H1 (cell line): ENCODE data around the gene LTO1. TPM values are rescaled to one million over a fixed set of nuclear protein-coding genes. Genes with fewer than 3 reads are reported as not detected.

ENCODE experiments used
- CTCF ChIA-PET: fragments of 300-600 bp; sonication (Branson Sonifier 250); formaldehyde crosslinking; loops from one replicate; lab custom pipeline; 2021; ENCODE audit not compliant: partially characterized antibody; lab: Charles Lee
- POLR2A ChIA-PET: fragments of 300-600 bp; sonication (Branson Sonifier 250); formaldehyde crosslinking; loops from one replicate; lab custom pipeline; 2021; ENCODE audit warnings: inconsistent platforms; ENCODE audit not compliant: partially characterized antibody; lab: Charles Lee
- DNase-seq, 2 experiments: peaks; one replicate each; pipeline versions ENCODE4 v3.0.0 to v3.0.0-alpha.2; 2010 to 2022; ENCODE audit warnings: low spot score in 2 of 2, low read depth in 1 of 2, mixed read lengths in 1 of 2
- FAIRE-seq: peaks from 2 replicates; lab custom pipeline; 2011; peaks lifted over from hg19 to GRCh38; lab: Jason Lieb, UNC
- H2AFZ ChIP-seq: 2 replicates; pipeline ENCODE4 v1.8.1; 2012; ENCODE audit warnings: low read length, inconsistent platforms
- H2AK5ac ChIP-seq: 2 replicates; pipeline ENCODE4 v1.6.1; 2013; ENCODE audit warnings: low read depth, low read length
- H2BK120ac ChIP-seq: replicated peaks from 2 replicates; pipeline ENCODE3; 2013; ENCODE audit warnings: low read depth, low read length, inconsistent platforms
- H2BK12ac ChIP-seq: 2 replicates; pipeline ENCODE4 v1.6.1; 2013; ENCODE audit warnings: low read depth, low read length
- H2BK15ac ChIP-seq: 2 replicates; pipeline ENCODE4 v1.6.1; 2013; ENCODE audit warnings: low read length
- H2BK20ac ChIP-seq: 2 replicates; pipeline ENCODE4 v1.6.1; 2013; ENCODE audit warnings: low read length
- H2BK5ac ChIP-seq: 2 replicates; pipeline ENCODE4 v1.6.1; 2013; ENCODE audit warnings: low read depth, low read length
- H3K14ac ChIP-seq: 2 replicates; pipeline ENCODE4 v1.6.1; 2013; ENCODE audit warnings: inconsistent platforms; ENCODE audit not compliant: insufficient read length
- H3K18ac ChIP-seq: 2 replicates; pipeline ENCODE4 v1.6.1; 2013; ENCODE audit warnings: low read length; ENCODE audit errors: extremely low read depth
- H3K23ac ChIP-seq: 2 replicates; pipeline ENCODE4 v1.6.1; 2013; ENCODE audit warnings: inconsistent platforms; ENCODE audit not compliant: insufficient read length
- H3K23me2 ChIP-seq: 2 replicates; pipeline ENCODE4 v1.6.1; 2013; ENCODE audit warnings: low read depth, low read length
- H3K27ac ChIP-seq: 2 replicates; pipeline ENCODE4 v1.6.1; 2011; ENCODE audit warnings: low read depth, low read length, inconsistent platforms
- H3K27me3 ChIP-seq, 4 experiments: replicated peaks in 1 of 4; 1 replicate in 1 of 4; 2 replicates in 3 of 4; pipeline versions ENCODE4 v1.6.1 to v1.8.1; 2011 to 2013; ENCODE audit warnings: low read length in 3 of 4, mild to moderate bottlenecking in 3 of 4, inconsistent platforms in 2 of 4, mixed read lengths in 2 of 4, moderate library complexity in 1 of 4; ENCODE audit not compliant: control insufficient read depth in 3 of 4, insufficient read depth in 3 of 4; ENCODE audit errors: extremely low read depth in 1 of 4
- H3K36me3 ChIP-seq, 4 experiments: 2 replicates each; pipeline versions ENCODE4 v1.6.1 to v1.8.1; 2011 to 2013; ENCODE audit warnings: mild to moderate bottlenecking in 4 of 4, low read length in 3 of 4, moderate library complexity in 2 of 4, control low read depth in 1 of 4, inconsistent platforms in 1 of 4; ENCODE audit not compliant: insufficient read depth in 4 of 4, control insufficient read depth in 2 of 4
- H3K4ac ChIP-seq: replicated peaks from 2 replicates; pipeline ENCODE3; 2013; ENCODE audit warnings: low read length, low read depth, mixed read lengths, inconsistent platforms; ENCODE audit not compliant: insufficient read length
- H3K4me1 ChIP-seq, 4 experiments: replicated peaks in 1 of 4; 1 replicate in 1 of 4; 2 replicates in 3 of 4; pipeline versions ENCODE4 v1.6.1 to v1.8.1; 2011 to 2013; ENCODE audit warnings: low read length in 3 of 4, inconsistent platforms in 2 of 4, mixed read lengths in 1 of 4; ENCODE audit not compliant: insufficient read depth in 4 of 4, control insufficient read depth in 3 of 4
- H3K4me2 ChIP-seq, 2 experiments: 2 replicates each; pipeline versions ENCODE4 v1.6.1 to v1.8.1; 2011 to 2013; ENCODE audit warnings: low read depth in 2 of 2, low read length in 2 of 2, control low read depth in 1 of 2, inconsistent platforms in 1 of 2, mild to moderate bottlenecking in 1 of 2; ENCODE audit not compliant: insufficient read depth in 1 of 2
- H3K4me3 ChIP-seq, 4 experiments: fragments of 200-600, 300-600 bp in 1 of 4; sonication (generic), shearing (Covaris generic), sonication (Bioruptor Twin) in 1 of 4; 2 replicates each; pipeline versions ENCODE4 v1.5.1 to v1.8.1; 2011 to 2016; ENCODE audit warnings: low read length in 4 of 4, low read depth in 3 of 4, control low read depth in 2 of 4, inconsistent platforms in 2 of 4, mild to moderate bottlenecking in 2 of 4, mixed read lengths in 1 of 4, moderate library complexity in 1 of 4; ENCODE audit not compliant: insufficient read depth in 2 of 4; ENCODE audit errors: extremely low read depth in 1 of 4
- H3K56ac ChIP-seq: replicated peaks from 2 replicates; pipeline ENCODE3; 2013; ENCODE audit warnings: low read depth, mild to moderate bottlenecking, mixed read lengths, low read length, inconsistent platforms; ENCODE audit not compliant: insufficient read length
- H3K79me1 ChIP-seq: 2 replicates; pipeline ENCODE4 v1.6.1; 2013; ENCODE audit warnings: low read depth, low read length, control low read depth
- H3K79me2 ChIP-seq, 2 experiments: 2 replicates each; pipeline versions ENCODE4 v1.6.1 to v1.8.1; 2012 to 2013; ENCODE audit warnings: low read length in 2 of 2, mild to moderate bottlenecking in 2 of 2, inconsistent platforms in 1 of 2; ENCODE audit not compliant: insufficient read depth in 2 of 2, control insufficient read depth in 1 of 2
- H3K9ac ChIP-seq, 4 experiments: replicated peaks in 1 of 4; 1 replicate in 1 of 4; 2 replicates in 3 of 4; pipeline versions ENCODE4 v1.6.1 to v1.8.1; 2011 to 2013; ENCODE audit warnings: low read depth in 3 of 4, low read length in 3 of 4, control low read depth in 2 of 4, mild to moderate bottlenecking in 2 of 4, moderate library complexity in 2 of 4, inconsistent platforms in 1 of 4; ENCODE audit errors: extremely low read depth in 1 of 4
- H3K9me3 ChIP-seq, 2 experiments: 2 replicates each; pipeline versions ENCODE4 v1.6.1 to v1.8.1; 2012 to 2013; ENCODE audit warnings: mild to moderate bottlenecking in 2 of 2, moderate library complexity in 2 of 2, control low read depth in 1 of 2, inconsistent platforms in 1 of 2, low read depth in 1 of 2, low read length in 1 of 2, mixed read lengths in 1 of 2; ENCODE audit not compliant: insufficient read depth in 2 of 2
- H4K20me1 ChIP-seq, 2 experiments: replicated peaks in 1 of 2; 2 replicates each; pipeline versions ENCODE3 to v1.8.1; 2011 to 2013; ENCODE audit warnings: inconsistent platforms in 2 of 2, low read length in 2 of 2, mild to moderate bottlenecking in 1 of 2; ENCODE audit not compliant: insufficient read depth in 2 of 2, control insufficient read depth in 1 of 2
- H4K5ac ChIP-seq: 2 replicates; pipeline ENCODE4 v1.6.1; 2013; ENCODE audit warnings: low read length, low read depth, mixed read lengths, inconsistent platforms; ENCODE audit not compliant: insufficient read length
- H4K8ac ChIP-seq: 2 replicates; pipeline ENCODE4 v1.8.0; 2013; ENCODE audit warnings: mild to moderate bottlenecking, moderate library complexity, low read length, inconsistent platforms; ENCODE audit not compliant: insufficient read depth; ENCODE audit errors: extremely low read depth
- H4K91ac ChIP-seq: replicated peaks from 2 replicates; pipeline ENCODE3; 2013; ENCODE audit warnings: low read length, mixed read lengths, inconsistent platforms; ENCODE audit not compliant: insufficient read length
- ASH2L ChIP-seq: fragments of 200-600, 300-600 bp; sonication (generic); IDR thresholded peaks from one replicate; pipeline ENCODE4 v1.7.1; 2017; ENCODE audit warnings: low read length
- CEBPB ChIP-seq: IDR thresholded peaks from 2 replicates; pipeline ENCODE4 v1.6.1; 2012; ENCODE audit warnings: low read depth, low read length
- CHD1 ChIP-seq: IDR thresholded peaks from 2 replicates; pipeline ENCODE4 v1.6.1; 2012; ENCODE audit warnings: low read depth, low read length, improper control_type of control experiment
- E2F6 ChIP-seq: IDR thresholded peaks from 2 replicates; pipeline ENCODE4 v1.6.1; 2012; ENCODE audit warnings: inconsistent platforms
- FOSL1 ChIP-seq: IDR thresholded peaks from 2 replicates; pipeline ENCODE4 v1.6.1; 2011; ENCODE audit warnings: mild to moderate bottlenecking, low read depth, low read length, moderate library complexity; ENCODE audit not compliant: insufficient read depth
- GABPA ChIP-seq: IDR thresholded peaks from 2 replicates; pipeline ENCODE4 v1.6.1; 2011; ENCODE audit warnings: mild to moderate bottlenecking, low read length, moderate library complexity, borderline replicate concordance; ENCODE audit not compliant: insufficient read depth
- HDAC6 ChIP-seq: IDR thresholded peaks from one replicate; pipeline ENCODE4 v1.7.1; 2012; ENCODE audit warnings: low read depth, mild to moderate bottlenecking, inconsistent platforms, low read length, moderate library complexity
- POLR2A ChIP-seq, 2 experiments: IDR thresholded peaks; 1 replicate in 1 of 2; 2 replicates in 1 of 2; pipeline ENCODE4 v1.6.1; 2011; ENCODE audit warnings: low read depth in 2 of 2, low read length in 2 of 2, mild to moderate bottlenecking in 2 of 2; ENCODE audit errors: control extremely low read depth in 1 of 2
- SAP30 ChIP-seq: fragments of 300-600 bp; sonication (generic); IDR thresholded peaks from 2 replicates; pipeline ENCODE4 v1.7.1; 2012; ENCODE audit warnings: low read length, moderate library complexity, mild to moderate bottlenecking, inconsistent platforms; ENCODE audit not compliant: insufficient read depth, insufficient replicate concordance
- TAF7 ChIP-seq: optimal IDR thresholded peaks from 2 replicates; pipeline ENCODE3; 2011; ENCODE audit warnings: low read depth, mild to moderate bottlenecking, inconsistent platforms, low read length, moderate library complexity, borderline replicate concordance
- WGBS, 2 experiments: shearing (Covaris generic) in 1 of 2; methylation state at CpG; one replicate each; pipeline versions ENCODE4 v1.1.6 to v1.1.7; 2013 to 2015; ENCODE audit warnings: low lambda C conversion rate in 2 of 2, mixed read lengths in 2 of 2, inconsistent platforms in 1 of 2, low coverage in 1 of 2, missing lambda C conversion rate in 1 of 2; ENCODE audit not compliant: insufficient replicate concordance in 2 of 2, insufficient coverage in 1 of 2, insufficient read length in 1 of 2; ENCODE audit errors: extremely low coverage in 1 of 2, missing lambda C conversion rate in 1 of 2; 5-methylcytosine and 5-hydroxymethylcytosine counted together
- polyA plus RNA-seq, 7 experiments: library from polyadenylated mRNA; depleted of rRNA in 3 of 7; stranded (reverse) in 5 of 7; unstranded in 2 of 7; fragments of >200 nt in 5 of 7; fragments of 200-250 nt in 2 of 7; gene quantifications; 1 replicate in 5 of 7; 2 replicates in 1 of 7; 4 replicates in 1 of 7; pipeline versions ENCODE4 v1.2.1 to v1.2.3, GENCODE V29; 2011 to 2013; ENCODE audit warnings: missing spikeins in 2 of 7, mixed read lengths in 2 of 7
- total RNA-seq: library from RNA; stranded (reverse); fragmentation: NEBNext Ultra II Directional; extraction: Animal tissue kit (Norgen Biotek cat#: 25700); gene quantifications from 2 replicates; pipeline ENCODE4 v1.2.1, GENCODE V29; 2021

LTO1 gene
- total and polyA plus RNA-seq, 2 of the 8 experiments (the other 6 are each of a cell fraction or from before 2014, with no cell fraction given), result 15.4 to 21.3 TPM

- no peak overlapping the region for H4K5ac ChIP-seq
- peak overlapping the region; percentile 90; the same call in 1 of the 2 replicates for H2AK5ac ChIP-seq
- no peak overlapping the region for H3K4me2 ChIP-seq
- peaks cover 5 to 18% (median 13%) of the 10 kb centered on the region in 4 experiments for H3K4me1 ChIP-seq
- H3K27ac ChIP-seq, result no peak overlapping the region
- H4K91ac ChIP-seq, result no peak overlapping the region
- H2BK12ac ChIP-seq, result no peak overlapping the region
- H3K18ac ChIP-seq, result no peak overlapping the region
- no peak for FAIRE-seq
- CTCF ChIA-PET, result interaction anchor here (0.5 to 8.4 kb wide), 13 partner anchors 8 to 555 kb away, joined by 3 to 81 read pairs (median 3); no protein-coding TSS in a partner anchor
- H2BK5ac ChIP-seq, result no peak overlapping the region
- no peak overlapping the region for H3K9ac ChIP-seq
- POLR2A ChIA-PET, result interaction anchor here (0.8 to 10.9 kb wide), 10 partner anchors 7 to 300 kb away, joined by 3 to 197 read pairs (median 4); partner anchors contain the start of genes CCND1 and LTO1
- WGBS, 2 experiments, result 87% methylated on average over 19 of the region's 19 CpGs; no CpG with 5 or more reads in 1 of the 2 experiments
- no peaks in the 10 kb centered on the region; the same call in 1 of the 2 replicates for H3K23me2 ChIP-seq
- no peak overlapping the region for H2AFZ ChIP-seq
- peaks cover 13 to 36% (median 22%) of the 10 kb centered on the region in 4 experiments for H3K36me3 ChIP-seq
- H3K4ac ChIP-seq, result no peak overlapping the region
- H3K14ac ChIP-seq, result no peak overlapping the region
- H3K79me1 ChIP-seq, result 0 out of 2 replicates have a peak, but pooled peaks cover 2% of the 10 kb centered on the region
- H2BK120ac ChIP-seq, result no peak overlapping the region
- no peaks in the 10 kb centered on the region; a peak in 1 of 7 replicates for H3K27me3 ChIP-seq
- H3K23ac ChIP-seq, result no peak overlapping the region
- no peak overlapping the region for H3K4me3 ChIP-seq
- no peaks in the 10 kb centered on the region for H3K9me3 ChIP-seq
- peak in 1 of 2 experiments; percentile 49 for DNase-seq
- H2BK20ac ChIP-seq, result 0 out of 2 replicates have a peak overlapping the region, but pooled peaks have one; percentile 13
- H3K79me2 ChIP-seq, result no peaks in the 10 kb centered on the region
- no peak overlapping the region for H3K56ac ChIP-seq
- peaks cover 2 to 3% of the 10 kb centered on the region in 2 experiments for H4K20me1 ChIP-seq
- H2BK15ac ChIP-seq, result peak overlapping the region; percentile 29; the same call in 1 of the 2 replicates
- H4K8ac ChIP-seq, result 0 out of 2 replicates have a peak overlapping the region, but pooled peaks have one; percentile 18
- TF ChIP-seq POLR2A (IDR thresholded peaks at IDR 0.05; ENCODE audit: control extremely low read depth in 1 of 2, low read depth in 2 of 2, low read length in 2 of 2) (no peak), FOSL1 (no peak), CHD1 (no peak), SAP30 (no peak), HDAC6 (no peak), TAF7 (no peak), GABPA (no peak), CEBPB (no peak), E2F6 (no peak), ASH2L (no peak)
Measured at GRCh38 chr11:69655479-69656428, 19.4 kb downstream of the LTO1 start.
